Neural progenitor cell (in vitro differentiated cells): ENCODE results near the gene GRIP1.

Experiments used
- EZH2 ChIP-seq: fragments of 200-600 bp; sonication (generic); IDR thresholded peaks from 2 replicates; pipeline ENCODE4 v1.6.1; 2017; ENCODE audit warnings: antibody characterized with exemption, mild to moderate bottlenecking, moderate library complexity
- EZH2phosphoT487 ChIP-seq: fragments of 200-600 bp; sonication (generic); IDR thresholded peaks from 2 replicates; pipeline ENCODE4 v1.6.1; 2017; ENCODE audit warnings: antibody characterized with exemption
- TF ChIP-seq, protein P1 (sequence below): fragments of 200-600 bp; sonication (generic); IDR thresholded peaks from 2 replicates; pipeline ENCODE4 v1.5.1; 2017; ENCODE audit warnings: antibody characterized with exemption, mild to moderate bottlenecking

DNA sequence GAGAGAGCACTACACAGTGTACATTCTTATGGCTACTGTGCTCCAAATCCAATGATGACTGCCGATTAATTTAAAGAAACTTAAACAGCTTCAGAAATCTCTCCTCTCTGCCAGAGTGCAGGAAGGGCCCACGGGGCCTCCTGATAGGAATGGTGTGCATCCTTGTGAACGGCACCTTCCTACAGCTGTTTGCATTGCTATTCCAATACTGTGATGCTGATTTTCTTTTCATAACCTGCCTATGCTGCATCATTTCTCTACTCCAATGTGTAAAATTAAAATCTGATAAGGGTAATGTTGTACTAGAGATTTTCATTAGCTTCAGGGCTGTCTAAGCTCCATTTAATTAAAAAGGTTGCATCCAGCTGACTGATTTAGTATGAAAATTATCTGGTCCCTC is 217.5 kb downstream of the GRIP1 start:
- TF ChIP-seq, protein P1, sequence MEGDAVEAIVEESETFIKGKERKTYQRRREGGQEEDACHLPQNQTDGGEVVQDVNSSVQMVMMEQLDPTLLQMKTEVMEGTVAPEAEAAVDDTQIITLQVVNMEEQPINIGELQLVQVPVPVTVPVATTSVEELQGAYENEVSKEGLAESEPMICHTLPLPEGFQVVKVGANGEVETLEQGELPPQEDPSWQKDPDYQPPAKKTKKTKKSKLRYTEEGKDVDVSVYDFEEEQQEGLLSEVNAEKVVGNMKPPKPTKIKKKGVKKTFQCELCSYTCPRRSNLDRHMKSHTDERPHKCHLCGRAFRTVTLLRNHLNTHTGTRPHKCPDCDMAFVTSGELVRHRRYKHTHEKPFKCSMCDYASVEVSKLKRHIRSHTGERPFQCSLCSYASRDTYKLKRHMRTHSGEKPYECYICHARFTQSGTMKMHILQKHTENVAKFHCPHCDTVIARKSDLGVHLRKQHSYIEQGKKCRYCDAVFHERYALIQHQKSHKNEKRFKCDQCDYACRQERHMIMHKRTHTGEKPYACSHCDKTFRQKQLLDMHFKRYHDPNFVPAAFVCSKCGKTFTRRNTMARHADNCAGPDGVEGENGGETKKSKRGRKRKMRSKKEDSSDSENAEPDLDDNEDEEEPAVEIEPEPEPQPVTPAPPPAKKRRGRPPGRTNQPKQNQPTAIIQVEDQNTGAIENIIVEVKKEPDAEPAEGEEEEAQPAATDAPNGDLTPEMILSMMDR = no peak
- TF ChIP-seq EZH2 (no peak), EZH2phosphoT487 (no peak)
